H9 (cell line): Measurements from ENCODE around the gene OR7C1. TPM values are rescaled to one million over a fixed set of nuclear protein-coding genes. Genes with fewer than 3 reads are reported as not detected.

Source experiments
- DNase-seq: peaks from one replicate; pipeline ENCODE4 v3.0.0-alpha.2; 2017
- H2AFZ ChIP-seq: one replicate; pipeline ENCODE4 v1.6.1; 2013; ENCODE audit warnings: mild to moderate bottlenecking, low read length, control low read depth, moderate library complexity
- H2AK5ac ChIP-seq: 2 replicates; pipeline ENCODE4 v1.6.1; 2013; ENCODE audit warnings: low read length, control low read depth, mixed read lengths; ENCODE audit not compliant: insufficient read length
- H2BK120ac ChIP-seq: one replicate; pipeline ENCODE4 v1.6.1; 2013; ENCODE audit warnings: low read depth, mild to moderate bottlenecking, low read length, control low read depth, inconsistent platforms; ENCODE audit not compliant: poor library complexity, severe bottlenecking
- H2BK12ac ChIP-seq: 2 replicates; pipeline ENCODE4 v1.6.1; 2013; ENCODE audit warnings: low read length, control low read depth, mixed read lengths, low read depth; ENCODE audit not compliant: insufficient read length
- H2BK15ac ChIP-seq: 2 replicates; pipeline ENCODE4 v1.6.1; 2013; ENCODE audit warnings: low read depth, low read length, control low read depth
- H2BK20ac ChIP-seq: one replicate; pipeline ENCODE4 v1.6.1; 2013; ENCODE audit warnings: low read depth, mild to moderate bottlenecking, low read length, control low read depth, inconsistent platforms; ENCODE audit not compliant: poor library complexity, severe bottlenecking
- H2BK5ac ChIP-seq: 2 replicates; pipeline ENCODE4 v1.6.1; 2013; ENCODE audit warnings: low read length, control low read depth, mixed read lengths; ENCODE audit not compliant: insufficient read length
- H3K14ac ChIP-seq: 2 replicates; pipeline ENCODE4 v1.6.1; 2013; ENCODE audit warnings: low read length, control low read depth; ENCODE audit not compliant: insufficient read depth
- H3K18ac ChIP-seq: 2 replicates; pipeline ENCODE4 v1.6.1; 2013; ENCODE audit warnings: low read depth, mild to moderate bottlenecking, mixed read lengths, low read length, control low read depth; ENCODE audit not compliant: insufficient read length
- H3K23ac ChIP-seq: 2 replicates; pipeline ENCODE4 v1.6.1; 2013; ENCODE audit warnings: low read length, control low read depth, mixed read lengths, low read depth; ENCODE audit not compliant: insufficient read length
- H3K23me2 ChIP-seq: 2 replicates; pipeline ENCODE4 v1.6.1; 2013; ENCODE audit warnings: low read depth, mild to moderate bottlenecking, mixed read lengths, low read length, control low read depth; ENCODE audit not compliant: insufficient read length, poor library complexity, severe bottlenecking
- H3K27ac ChIP-seq: 2 replicates; pipeline ENCODE4 v1.5.1; 2013; ENCODE audit warnings: low read length, control low read depth, mixed read lengths, low read depth; ENCODE audit not compliant: insufficient read length
- H3K27me3 ChIP-seq: 2 replicates; pipeline ENCODE4 v1.6.1; 2013; ENCODE audit warnings: low read length, control low read depth, inconsistent platforms; ENCODE audit not compliant: insufficient read depth
- H3K4ac ChIP-seq: 2 replicates; pipeline ENCODE4 v1.6.1; 2013; ENCODE audit warnings: low read depth, mild to moderate bottlenecking, control low read depth, inconsistent platforms, low read length, moderate library complexity
- H3K4me1 ChIP-seq: 2 replicates; pipeline ENCODE4 v1.6.1; 2013; ENCODE audit warnings: low read length, control low read depth, inconsistent platforms; ENCODE audit not compliant: insufficient read depth
- H3K4me2 ChIP-seq: 2 replicates; pipeline ENCODE4 v1.6.1; 2013; ENCODE audit warnings: low read length, control low read depth, mixed read lengths; ENCODE audit not compliant: insufficient read length, insufficient read depth
- H3K56ac ChIP-seq: 2 replicates; pipeline ENCODE4 v1.6.1; 2013; ENCODE audit warnings: low read depth, mild to moderate bottlenecking, mixed read lengths, low read length, control low read depth; ENCODE audit not compliant: insufficient read length
- H3K79me1 ChIP-seq: 2 replicates; pipeline ENCODE4 v1.6.1; 2013; ENCODE audit warnings: low read depth, mild to moderate bottlenecking, moderate library complexity, low read length, control low read depth, inconsistent platforms; ENCODE audit not compliant: insufficient read depth, poor library complexity, severe bottlenecking
- H3K79me2 ChIP-seq: 2 replicates; pipeline ENCODE4 v1.6.1; 2013; ENCODE audit warnings: low read length, control low read depth, inconsistent platforms; ENCODE audit not compliant: insufficient read depth
- H3K9ac ChIP-seq: 2 replicates; pipeline ENCODE4 v1.6.1; 2013; ENCODE audit warnings: low read length, control low read depth, mixed read lengths; ENCODE audit not compliant: insufficient read length; ENCODE audit errors: extremely low read depth
- H3K9me3 ChIP-seq: one replicate; pipeline ENCODE4 v1.6.1; 2013; ENCODE audit warnings: low read depth, low read length, inconsistent platforms; ENCODE audit not compliant: control insufficient read depth
- H3T11ph ChIP-seq: one replicate; pipeline ENCODE4 v1.6.1; 2013; ENCODE audit warnings: mild to moderate bottlenecking, low read length, control low read depth, inconsistent platforms
- H4K20me1 ChIP-seq: one replicate; pipeline ENCODE4 v1.6.1; 2013; ENCODE audit not compliant: control insufficient read depth, insufficient read length, insufficient read depth
- H4K5ac ChIP-seq: 2 replicates; pipeline ENCODE4 v1.6.1; 2013; ENCODE audit warnings: low read depth, mild to moderate bottlenecking, mixed read lengths, low read length, control low read depth; ENCODE audit not compliant: insufficient read length
- H4K8ac ChIP-seq: replicated peaks from 2 replicates; pipeline ENCODE4 v1.6.1; 2013; ENCODE audit warnings: low read length, control low read depth, mixed read lengths, low read depth; ENCODE audit not compliant: insufficient read length
- H4K91ac ChIP-seq: 2 replicates; pipeline ENCODE4 v1.6.1; 2013; ENCODE audit warnings: low read depth, mild to moderate bottlenecking, moderate library complexity, mixed read lengths, low read length, control low read depth; ENCODE audit not compliant: insufficient read length
- H3K27ac Mint-ChIP-seq, 3 experiments: 2 replicates in 2 of 3; 3 replicates in 1 of 3; pipeline ENCODE4 v1.8.0; 2020 to 2021; ENCODE audit warnings: mixed read lengths in 3 of 3, mild to moderate bottlenecking in 1 of 3, moderate library complexity in 1 of 3
- H3K27me3 Mint-ChIP-seq: 2 replicates; pipeline ENCODE4 v1.8.0; 2021; ENCODE audit warnings: low read depth, mild to moderate bottlenecking, moderate library complexity, mixed read lengths
- H3K36me3 Mint-ChIP-seq, 3 experiments: 2 replicates in 2 of 3; 3 replicates in 1 of 3; pipeline ENCODE4 v1.8.0; 2020 to 2021; ENCODE audit warnings: low read depth in 3 of 3, mixed read lengths in 3 of 3; ENCODE audit not compliant: insufficient read depth in 1 of 3
- H3K4me1 Mint-ChIP-seq, 2 experiments: 2 replicates each; pipeline ENCODE4 v1.8.0; 2020; ENCODE audit warnings: mixed read lengths in 2 of 2
- H3K4me3 Mint-ChIP-seq, 2 experiments: 2 replicates in 1 of 2; 3 replicates in 1 of 2; pipeline ENCODE4 v1.8.0; 2020 to 2021; ENCODE audit warnings: mild to moderate bottlenecking in 2 of 2, mixed read lengths in 2 of 2, moderate library complexity in 1 of 2
- H3K9me3 Mint-ChIP-seq, 2 experiments: 2 replicates in 1 of 2; 3 replicates in 1 of 2; pipeline ENCODE4 v1.8.0; 2020; ENCODE audit warnings: mild to moderate bottlenecking in 2 of 2, mixed read lengths in 2 of 2, moderate library complexity in 1 of 2
- CTCF ChIP-seq: fragments of 200-600 bp; sonication (generic); conservative IDR thresholded peaks from 3 replicates; pipeline ENCODE4 v1.8.0; 2021; ENCODE audit warnings: antibody characterized with exemption, mild to moderate bottlenecking
- WGBS: extraction: QIAGEN DNeasy Blood & Tissue Kit; methylation state at CpG from one replicate; pipeline ENCODE4 v1.1.7; 2013; ENCODE audit warnings: missing lambda C conversion rate, low lambda C conversion rate, mixed read lengths; ENCODE audit not compliant: insufficient read length; ENCODE audit errors: extremely low coverage; 5-methylcytosine and 5-hydroxymethylcytosine counted together
- total RNA-seq: library from RNA; stranded (reverse); gene quantifications from 2 replicates; pipeline ENCODE4 v1.2.1, GENCODE V29; 2021

Gene OR7C1
- total RNA-seq, 1 experiment from 2014 or later, result not detected

- no peak overlapping the region for H3K56ac ChIP-seq
- no peaks in the 10 kb centered on the region for H3K23me2 ChIP-seq
- H3K27me3 Mint-ChIP-seq, result no peaks in the 10 kb centered on the region; the same call in 1 of the 2 replicates
Observed at GRCh38 chr19:14762111-14762510, 72.9 kb downstream of the OR7C1 start.

More at GRCh38 chr19:14762111-14762510, 72.9 kb downstream of the OR7C1 start:
- H4K91ac ChIP-seq, result no peak overlapping the region
- no peak overlapping the region for H2BK5ac ChIP-seq
- H3K14ac ChIP-seq, result no peak overlapping the region
- WGBS, result no CpG with 5 or more reads among the region's 2 CpGs
- H3K9me3 Mint-ChIP-seq, result peaks cover 28 to 60% of the 10 kb centered on the region in 2 experiments
- no peak for TF ChIP-seq CTCF
- no peak overlapping the region for H2AK5ac ChIP-seq
- H3K27ac Mint-ChIP-seq, result no peak overlapping the region
- no peak overlapping the region for H3K18ac ChIP-seq
- no peak overlapping the region for H3K9ac ChIP-seq
- H4K5ac ChIP-seq, result no peak overlapping the region
- H2BK15ac ChIP-seq, result no peak overlapping the region
- no peak overlapping the region for H2BK20ac ChIP-seq
- H4K20me1 ChIP-seq, result no peaks in the 10 kb centered on the region
- H3K4me1 Mint-ChIP-seq, result peaks cover 16 to 17% of the 10 kb centered on the region in 2 experiments
- H2AFZ ChIP-seq, result no peak overlapping the region
- no peak overlapping the region for H3K4me2 ChIP-seq
- no peak overlapping the region; a peak in 1 of 5 replicates for H3K4me3 Mint-ChIP-seq
- H3K36me3 Mint-ChIP-seq, result peaks cover 8 to 12% (median 11%) of the 10 kb centered on the region in 3 experiments
- no peak overlapping the region for H4K8ac ChIP-seq
- no peak overlapping the region for H3K4ac ChIP-seq
- H3K27ac ChIP-seq, result no peak overlapping the region
- H3T11ph ChIP-seq, result no peak overlapping the region
- no peak overlapping the region for H2BK12ac ChIP-seq
- no peaks in the 10 kb centered on the region; the same call in 1 of the 2 replicates for H3K4me1 ChIP-seq
- no peak overlapping the region for H2BK120ac ChIP-seq
- DNase-seq, result no peak
- H3K79me2 ChIP-seq, result no peaks in the 10 kb centered on the region
- H3K79me1 ChIP-seq, result no peaks in the 10 kb centered on the region
- no peaks in the 10 kb centered on the region for H3K27me3 ChIP-seq
- no peaks in the 10 kb centered on the region for H3K9me3 ChIP-seq
- H3K23ac ChIP-seq, result no peak overlapping the region
